CD4-positive, alpha-beta T cell treated with Interleukin-1 beta for 1 hour (primary cell): ENCODE data around the gene LOXL1.
"Not testable (repeated sequence)": the region's sequence is repeated elsewhere in the genome, so short reads cannot be mapped to it uniquely, and the experiment has no call there.

ENCODE experiments used
- DNase-seq, 2 donors: peaks; one replicate each; pipeline ENCODE4 v3.0.0-alpha.2; 2020 to 2022

LOXL1 gene

GRCh38 chr15:73923488-73924164 is 2.6 kb upstream of the LOXL1 start:
- no peak for DNase-seq

GRCh38 chr15:73924171-73924921 is 1.9 kb upstream of the LOXL1 start:
- peak in 1 of 2 donors; percentile 14 for DNase-seq

- DNase-seq, result no peak
Measured at GRCh38 chr15:73925848-73926218, 429 bp upstream of the LOXL1 start.

- peak; percentile 19 to 37 for DNase-seq
Measured at GRCh38 chr15:73927003-73927475, 777 bp downstream of the LOXL1 start.

- DNase-seq, result peak; percentile 67 to 79
Measured at GRCh38 chr15:73927476-73928240, 1.4 kb downstream of the LOXL1 start.

- DNase-seq, result no peak
Measured at GRCh38 chr15:73928241-73928579, 1.9 kb downstream of the LOXL1 start.

- DNase-seq, result no peak
Measured at GRCh38 chr15:73928971-73929627, 2.8 kb downstream of the LOXL1 start.

- no peak for DNase-seq
Measured at GRCh38 chr15:73930371-73930770, 4.1 kb downstream of the LOXL1 start.

- DNase-seq, result no peak
Measured at GRCh38 chr15:73930790-73931281, 4.6 kb downstream of the LOXL1 start.

- no peak for DNase-seq
Measured at GRCh38 chr15:73931441-73931840, 5.2 kb downstream of the LOXL1 start.

GRCh38 chr15:73932381-73933191 is 6.3 kb downstream of the LOXL1 start:
- no peak for DNase-seq

- no peak for DNase-seq
Measured at GRCh38 chr15:73934281-73934680, 8.0 kb downstream of the LOXL1 start.

GRCh38 chr15:73935547-73935946 is 9.3 kb downstream of the LOXL1 start:
- DNase-seq, result no peak

- no peak for DNase-seq
Measured at GRCh38 chr15:73936181-73936580, 9.9 kb downstream of the LOXL1 start.

- DNase-seq, result no peak
Measured at GRCh38 chr15:73936588-73937290, 10.5 kb downstream of the LOXL1 start.

- no peak for DNase-seq
Measured at GRCh38 chr15:73937296-73937695, 11.0 kb downstream of the LOXL1 start.

- DNase-seq, result no peak
Measured at GRCh38 chr15:73937726-73938125, 11.5 kb downstream of the LOXL1 start.

- not testable (repeated sequence) for DNase-seq
Measured at GRCh38 chr15:73938516-73938915, 12.3 kb downstream of the LOXL1 start.

GRCh38 chr15:73939138-73939537 is 12.9 kb downstream of the LOXL1 start:
- no peak for DNase-seq

GRCh38 chr15:73940061-73940981 is 14.1 kb downstream of the LOXL1 start:
- DNase-seq, result no peak
